ENCODE measurements around the gene IKZF4. TPM values are rescaled to one million over a fixed set of nuclear protein-coding genes. Genes with fewer than 3 reads are reported as not detected.

The IKZF4 gene
- total RNA-seq, 1 experiment from 2014 or later = 13.6 TPM

- TF ChIP-seq SOX15 (CRISPR knock-in tag; IDR thresholded peaks at IDR 0.05) (no peak), GABPB1 (CRISPR knock-in tag; IDR thresholded peaks at IDR 0.05) (peak; percentile 55; the same call in 1 of the 2 replicates), ZNF425 (CRISPR knock-in tag; conservative IDR thresholded peaks at IDR 0.05) (no peak), PRRX2 (CRISPR knock-in tag; IDR thresholded peaks at IDR 0.05) (no peak), JUN (CRISPR knock-in tag; IDR thresholded peaks at IDR 0.05) (0 out of 2 replicates have a peak, but pooled peaks have one; percentile 30), MAX (CRISPR knock-in tag; IDR thresholded peaks at IDR 0.05) (peak; percentile 54; the same call in 1 of the 2 replicates)
- TF ChIP-seq, protein P1, sequence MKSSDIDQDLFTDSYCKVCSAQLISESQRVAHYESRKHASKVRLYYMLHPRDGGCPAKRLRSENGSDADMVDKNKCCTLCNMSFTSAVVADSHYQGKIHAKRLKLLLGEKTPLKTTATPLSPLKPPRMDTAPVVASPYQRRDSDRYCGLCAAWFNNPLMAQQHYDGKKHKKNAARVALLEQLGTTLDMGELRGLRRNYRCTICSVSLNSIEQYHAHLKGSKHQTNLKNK (CRISPR knock-in tag; IDR thresholded peaks at IDR 0.05) = no peak
- TF ChIP-seq, protein P2, sequence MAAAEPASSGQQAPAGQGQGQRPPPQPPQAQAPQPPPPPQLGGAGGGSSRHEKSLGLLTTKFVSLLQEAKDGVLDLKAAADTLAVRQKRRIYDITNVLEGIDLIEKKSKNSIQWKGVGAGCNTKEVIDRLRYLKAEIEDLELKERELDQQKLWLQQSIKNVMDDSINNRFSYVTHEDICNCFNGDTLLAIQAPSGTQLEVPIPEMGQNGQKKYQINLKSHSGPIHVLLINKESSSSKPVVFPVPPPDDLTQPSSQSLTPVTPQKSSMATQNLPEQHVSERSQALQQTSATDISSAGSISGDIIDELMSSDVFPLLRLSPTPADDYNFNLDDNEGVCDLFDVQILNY (CRISPR knock-in tag; IDR thresholded peaks at IDR 0.05) = peak; percentile 14; the same call in 1 of the 2 replicates
- TF ChIP-seq, protein P3, sequence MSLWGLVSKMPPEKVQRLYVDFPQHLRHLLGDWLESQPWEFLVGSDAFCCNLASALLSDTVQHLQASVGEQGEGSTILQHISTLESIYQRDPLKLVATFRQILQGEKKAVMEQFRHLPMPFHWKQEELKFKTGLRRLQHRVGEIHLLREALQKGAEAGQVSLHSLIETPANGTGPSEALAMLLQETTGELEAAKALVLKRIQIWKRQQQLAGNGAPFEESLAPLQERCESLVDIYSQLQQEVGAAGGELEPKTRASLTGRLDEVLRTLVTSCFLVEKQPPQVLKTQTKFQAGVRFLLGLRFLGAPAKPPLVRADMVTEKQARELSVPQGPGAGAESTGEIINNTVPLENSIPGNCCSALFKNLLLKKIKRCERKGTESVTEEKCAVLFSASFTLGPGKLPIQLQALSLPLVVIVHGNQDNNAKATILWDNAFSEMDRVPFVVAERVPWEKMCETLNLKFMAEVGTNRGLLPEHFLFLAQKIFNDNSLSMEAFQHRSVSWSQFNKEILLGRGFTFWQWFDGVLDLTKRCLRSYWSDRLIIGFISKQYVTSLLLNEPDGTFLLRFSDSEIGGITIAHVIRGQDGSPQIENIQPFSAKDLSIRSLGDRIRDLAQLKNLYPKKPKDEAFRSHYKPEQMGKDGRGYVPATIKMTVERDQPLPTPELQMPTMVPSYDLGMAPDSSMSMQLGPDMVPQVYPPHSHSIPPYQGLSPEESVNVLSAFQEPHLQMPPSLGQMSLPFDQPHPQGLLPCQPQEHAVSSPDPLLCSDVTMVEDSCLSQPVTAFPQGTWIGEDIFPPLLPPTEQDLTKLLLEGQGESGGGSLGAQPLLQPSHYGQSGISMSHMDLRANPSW (CRISPR knock-in tag; conservative IDR thresholded peaks at IDR 0.05; ENCODE audit: low read depth) = no peak
- TF ChIP-seq, protein P4, sequence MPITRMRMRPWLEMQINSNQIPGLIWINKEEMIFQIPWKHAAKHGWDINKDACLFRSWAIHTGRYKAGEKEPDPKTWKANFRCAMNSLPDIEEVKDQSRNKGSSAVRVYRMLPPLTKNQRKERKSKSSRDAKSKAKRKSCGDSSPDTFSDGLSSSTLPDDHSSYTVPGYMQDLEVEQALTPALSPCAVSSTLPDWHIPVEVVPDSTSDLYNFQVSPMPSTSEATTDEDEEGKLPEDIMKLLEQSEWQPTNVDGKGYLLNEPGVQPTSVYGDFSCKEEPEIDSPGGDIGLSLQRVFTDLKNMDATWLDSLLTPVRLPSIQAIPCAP (CRISPR knock-in tag; IDR thresholded peaks at IDR 0.05) = peak; percentile 25; the same call in 1 of the 2 replicates
Observed at GRCh38 chr12:55973599-55974307, 47.1 kb upstream of the IKZF4 start, which contains the start of gene RAB5B (continued).

- H3K9me3 Mint-ChIP-seq = no peaks in the 10 kb centered on the region
- peak; percentile 54 for DNase-seq (ENCODE audit: low spot score)
- CTCF ChIA-PET = interaction anchor here (0.7 to 2.5 kb wide), 33 partner anchors 11 to 663 kb away, joined by 3 to 32 read pairs (median 5); partner anchors contain the start of genes CD63, DNAJC14, ERBB3 and IKZF4
- peaks cover 36% of the 10 kb centered on the region for H3K36me3 Mint-ChIP-seq
- H3K4me1 Mint-ChIP-seq = no peaks in the 10 kb centered on the region; the same call in 1 of the 2 replicates
- no peaks in the 10 kb centered on the region for H3K27me3 Mint-ChIP-seq (ENCODE audit: low read depth)
- ATAC-seq = peak; percentile 8
- H3K27ac Mint-ChIP-seq = no peak overlapping the region
- POLR2A ChIA-PET = interaction anchor here (0.6 to 2.1 kb wide), 24 partner anchors 9 to 1481 kb away, joined by 3 to 22 read pairs (median 5); partner anchors contain the start of genes CD63, DNAJC14, ERBB3 and IKZF4
- no peak overlapping the region for H3K4me3 Mint-ChIP-seq
- TF ChIP-seq JUN (CRISPR knock-in tag; IDR thresholded peaks at IDR 0.05) = 0 out of 2 replicates have a peak, but pooled peaks have one; percentile 0
- TF ChIP-seq, protein P5, sequence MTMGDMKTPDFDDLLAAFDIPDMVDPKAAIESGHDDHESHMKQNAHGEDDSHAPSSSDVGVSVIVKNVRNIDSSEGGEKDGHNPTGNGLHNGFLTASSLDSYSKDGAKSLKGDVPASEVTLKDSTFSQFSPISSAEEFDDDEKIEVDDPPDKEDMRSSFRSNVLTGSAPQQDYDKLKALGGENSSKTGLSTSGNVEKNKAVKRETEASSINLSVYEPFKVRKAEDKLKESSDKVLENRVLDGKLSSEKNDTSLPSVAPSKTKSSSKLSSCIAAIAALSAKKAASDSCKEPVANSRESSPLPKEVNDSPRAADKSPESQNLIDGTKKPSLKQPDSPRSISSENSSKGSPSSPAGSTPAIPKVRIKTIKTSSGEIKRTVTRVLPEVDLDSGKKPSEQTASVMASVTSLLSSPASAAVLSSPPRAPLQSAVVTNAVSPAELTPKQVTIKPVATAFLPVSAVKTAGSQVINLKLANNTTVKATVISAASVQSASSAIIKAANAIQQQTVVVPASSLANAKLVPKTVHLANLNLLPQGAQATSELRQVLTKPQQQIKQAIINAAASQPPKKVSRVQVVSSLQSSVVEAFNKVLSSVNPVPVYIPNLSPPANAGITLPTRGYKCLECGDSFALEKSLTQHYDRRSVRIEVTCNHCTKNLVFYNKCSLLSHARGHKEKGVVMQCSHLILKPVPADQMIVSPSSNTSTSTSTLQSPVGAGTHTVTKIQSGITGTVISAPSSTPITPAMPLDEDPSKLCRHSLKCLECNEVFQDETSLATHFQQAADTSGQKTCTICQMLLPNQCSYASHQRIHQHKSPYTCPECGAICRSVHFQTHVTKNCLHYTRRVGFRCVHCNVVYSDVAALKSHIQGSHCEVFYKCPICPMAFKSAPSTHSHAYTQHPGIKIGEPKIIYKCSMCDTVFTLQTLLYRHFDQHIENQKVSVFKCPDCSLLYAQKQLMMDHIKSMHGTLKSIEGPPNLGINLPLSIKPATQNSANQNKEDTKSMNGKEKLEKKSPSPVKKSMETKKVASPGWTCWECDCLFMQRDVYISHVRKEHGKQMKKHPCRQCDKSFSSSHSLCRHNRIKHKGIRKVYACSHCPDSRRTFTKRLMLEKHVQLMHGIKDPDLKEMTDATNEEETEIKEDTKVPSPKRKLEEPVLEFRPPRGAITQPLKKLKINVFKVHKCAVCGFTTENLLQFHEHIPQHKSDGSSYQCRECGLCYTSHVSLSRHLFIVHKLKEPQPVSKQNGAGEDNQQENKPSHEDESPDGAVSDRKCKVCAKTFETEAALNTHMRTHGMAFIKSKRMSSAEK (CRISPR knock-in tag; IDR thresholded peaks at IDR 0.05; ENCODE audit: borderline replicate concordance) = 0 out of 2 replicates have a peak, but pooled peaks have one; percentile 39
- TF ChIP-seq, protein P6, sequence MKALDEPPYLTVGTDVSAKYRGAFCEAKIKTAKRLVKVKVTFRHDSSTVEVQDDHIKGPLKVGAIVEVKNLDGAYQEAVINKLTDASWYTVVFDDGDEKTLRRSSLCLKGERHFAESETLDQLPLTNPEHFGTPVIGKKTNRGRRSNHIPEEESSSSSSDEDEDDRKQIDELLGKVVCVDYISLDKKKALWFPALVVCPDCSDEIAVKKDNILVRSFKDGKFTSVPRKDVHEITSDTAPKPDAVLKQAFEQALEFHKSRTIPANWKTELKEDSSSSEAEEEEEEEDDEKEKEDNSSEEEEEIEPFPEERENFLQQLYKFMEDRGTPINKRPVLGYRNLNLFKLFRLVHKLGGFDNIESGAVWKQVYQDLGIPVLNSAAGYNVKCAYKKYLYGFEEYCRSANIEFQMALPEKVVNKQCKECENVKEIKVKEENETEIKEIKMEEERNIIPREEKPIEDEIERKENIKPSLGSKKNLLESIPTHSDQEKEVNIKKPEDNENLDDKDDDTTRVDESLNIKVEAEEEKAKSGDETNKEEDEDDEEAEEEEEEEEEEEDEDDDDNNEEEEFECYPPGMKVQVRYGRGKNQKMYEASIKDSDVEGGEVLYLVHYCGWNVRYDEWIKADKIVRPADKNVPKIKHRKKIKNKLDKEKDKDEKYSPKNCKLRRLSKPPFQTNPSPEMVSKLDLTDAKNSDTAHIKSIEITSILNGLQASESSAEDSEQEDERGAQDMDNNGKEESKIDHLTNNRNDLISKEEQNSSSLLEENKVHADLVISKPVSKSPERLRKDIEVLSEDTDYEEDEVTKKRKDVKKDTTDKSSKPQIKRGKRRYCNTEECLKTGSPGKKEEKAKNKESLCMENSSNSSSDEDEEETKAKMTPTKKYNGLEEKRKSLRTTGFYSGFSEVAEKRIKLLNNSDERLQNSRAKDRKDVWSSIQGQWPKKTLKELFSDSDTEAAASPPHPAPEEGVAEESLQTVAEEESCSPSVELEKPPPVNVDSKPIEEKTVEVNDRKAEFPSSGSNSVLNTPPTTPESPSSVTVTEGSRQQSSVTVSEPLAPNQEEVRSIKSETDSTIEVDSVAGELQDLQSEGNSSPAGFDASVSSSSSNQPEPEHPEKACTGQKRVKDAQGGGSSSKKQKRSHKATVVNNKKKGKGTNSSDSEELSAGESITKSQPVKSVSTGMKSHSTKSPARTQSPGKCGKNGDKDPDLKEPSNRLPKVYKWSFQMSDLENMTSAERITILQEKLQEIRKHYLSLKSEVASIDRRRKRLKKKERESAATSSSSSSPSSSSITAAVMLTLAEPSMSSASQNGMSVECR (CRISPR knock-in tag; IDR thresholded peaks at IDR 0.05; ENCODE audit: borderline replicate concordance) = no peak
- TF ChIP-seq TEAD1 (CRISPR knock-in tag; IDR thresholded peaks at IDR 0.05) = no peak
- TF ChIP-seq NR2C2 (CRISPR knock-in tag; IDR thresholded peaks at IDR 0.05) = no peak
- no peak for TF ChIP-seq ETV6 (CRISPR knock-in tag; IDR thresholded peaks at IDR 0.05)
- no peak for TF ChIP-seq ZNF671 (CRISPR knock-in tag; IDR thresholded peaks at IDR 0.05)
- TF ChIP-seq, protein P7, sequence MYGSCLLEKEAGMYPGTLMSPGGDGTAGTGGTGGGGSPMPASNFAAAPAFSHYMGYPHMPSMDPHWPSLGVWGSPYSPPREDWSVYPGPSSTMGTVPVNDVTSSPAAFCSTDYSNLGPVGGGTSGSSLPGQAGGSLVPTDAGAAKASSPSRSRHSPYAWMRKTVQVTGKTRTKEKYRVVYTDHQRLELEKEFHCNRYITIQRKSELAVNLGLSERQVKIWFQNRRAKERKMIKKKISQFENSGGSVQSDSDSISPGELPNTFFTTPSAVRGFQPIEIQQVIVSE (CRISPR knock-in tag; IDR thresholded peaks at IDR 0.05; ENCODE audit: borderline replicate concordance) = no peak
Observed at GRCh38 chr12:55974308-55974730, 46.5 kb upstream of the IKZF4 start.

Data from WTC11 (cell line).